Ovary (tissue), 9 donors: ENCODE results near the gene KCNK13. TPM values are rescaled to one million over a fixed set of nuclear protein-coding genes. Genes with fewer than 3 reads are reported as not detected.

ENCODE experiments used
- DNase-seq, 5 donors: peaks; one replicate each; pipeline ENCODE4 v3.0.0-alpha.2; 2019 to 2020
- H3K27ac ChIP-seq, 2 donors: fragments of 200-600 bp; one replicate each; pipeline versions ENCODE4 v1.5.1 to v1.8.0; 2019 to 2022
- H3K27me3 ChIP-seq: fragments of 200-600 bp; one replicate; pipeline ENCODE4 v1.8.0; 2022
- H3K36me3 ChIP-seq: fragments of 200-600 bp; sonication (generic); one replicate; pipeline ENCODE4 v1.5.1; 2019
- H3K4me1 ChIP-seq: one replicate; pipeline ENCODE4 v1.8.1; 2013; ENCODE audit warnings: mild to moderate bottlenecking, moderate library complexity; ENCODE audit not compliant: insufficient read depth
- H3K4me3 ChIP-seq: fragments of 200-600 bp; sonication (generic); one replicate; pipeline ENCODE4 v1.5.1; 2017
- H3K9me3 ChIP-seq, 2 donors: fragments of 200-600 bp in 1 of 2; sonication (generic) in 1 of 2; one replicate each; pipeline versions ENCODE4 v1.5.1 to v1.8.1; 2013 to 2019; ENCODE audit warnings: mild to moderate bottlenecking in 1 of 2, moderate library complexity in 1 of 2
- CTCF ChIP-seq, 3 donors: fragments of 450-650 bp in 2 of 3; fragments of 200-600 bp in 1 of 3; IDR thresholded peaks; one replicate each; pipeline versions ENCODE4 v1.5.1 to v1.8.0; 2016 to 2022; ENCODE audit warnings: antibody characterized with exemption in 3 of 3, mild to moderate bottlenecking in 1 of 3
- EP300 ChIP-seq: sonication (generic); formaldehyde crosslinking; IDR thresholded peaks from one replicate; pipeline ENCODE4 v1.6.1; 2017; ENCODE audit warnings: antibody characterized with exemption
- POLR2A ChIP-seq: fragments of 450-650 bp; IDR thresholded peaks from one replicate; pipeline ENCODE4 v1.6.1; 2017; ENCODE audit warnings: antibody characterized with exemption, mild to moderate bottlenecking, moderate library complexity
- WGBS, 3 donors: extraction: QIAGEN DNeasy Blood & Tissue Kit in 1 of 3; methylation state at CpG; one replicate each; pipeline versions ENCODE4 v1.1.5 to v1.1.7; 2013 to 2017; 5-methylcytosine and 5-hydroxymethylcytosine counted together
- intact Hi-C, 4 donors: fragments of 100-400 bp; cut with DNase I; formaldehyde crosslinking; loops; one replicate each; pipeline versions ENCODE4 v1.11.0 to v1.15.1; 2022 to 2023
- polyA plus RNA-seq, 2 donors: library from polyadenylated mRNA; stranded (reverse); fragments of 200-250 nt in 1 of 2; fragments of 350-450 nt in 1 of 2; fragmentation: Illumina TruSeq in 1 of 2; extraction: RNeasy Lipid Tissue Mini Kit (QIAGEN cat#74804) in 1 of 2; gene quantifications; one replicate each; pipeline ENCODE4 v1.2.3, GENCODE V29; 2013 to 2014
- total RNA-seq, 7 donors: library from RNA; depleted of rRNA in 2 of 7; stranded (reverse); fragments of >200 nt in 2 of 7; fragmentation: NEBNext Ultra II Directional in 3 of 7; extraction: Animal tissue kit (Norgen Biotek cat#: 25700) in 3 of 7; gene quantifications; one replicate each; pipeline versions ENCODE4 v1.1.0 to v1.2.4, GENCODE V29; 2016 to 2023
- donor health status: DM: no; HTN: no; CAD: no; lungs with moderate emphysema.
- donor health status: DM: no; HTN: no; CAD: no.
- donor health status: Bipolar disorder and iron deficiency.
- donor health status: DM: yes; HTN: yes; CAD: no.
- donor health status: DM: no; HTN: no; CAD: no.
- donor health status: DM: yes; HTN: yes; CAD: no.

The KCNK13 gene
- total and polyA plus RNA-seq, 9 donors: 0.13 to 0.80 (median 0.28) TPM; not detected in 2

GRCh38 chr14:90137807-90138206 lies 76.0 kb downstream of the KCNK13 start:
- H3K4me3 ChIP-seq: no peak overlapping the region
- TF ChIP-seq POLR2A (no peak), EP300 (no peak), CTCF (IDR thresholded peaks at IDR 0.05) (no peak)

DNA sequence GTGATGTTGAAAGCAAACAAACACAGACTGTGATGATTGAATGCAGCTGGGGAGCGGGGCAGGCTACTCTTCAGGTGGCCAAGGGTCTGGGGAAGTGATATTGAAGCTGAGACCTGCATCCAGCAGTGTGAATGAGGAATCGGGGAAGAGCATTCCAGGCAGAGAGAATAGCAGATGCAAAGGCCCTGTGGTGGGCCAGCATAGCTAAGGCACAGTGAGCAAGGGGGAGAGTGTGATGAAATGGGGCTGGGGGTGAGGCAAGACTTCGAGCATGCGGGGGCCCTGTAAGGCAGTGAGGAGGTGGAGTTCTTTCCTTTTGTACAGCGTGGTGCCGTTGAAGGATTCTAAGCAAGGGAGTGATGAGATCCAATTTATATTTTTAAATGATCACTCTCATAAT lies 77.4 kb downstream of the KCNK13 start:
- no peak overlapping the region for H3K4me3 ChIP-seq
- H3K27me3 ChIP-seq: no peaks in the 10 kb centered on the region
- H3K27ac ChIP-seq: no peak overlapping the region
- TF ChIP-seq POLR2A (no peak), CTCF (IDR thresholded peaks at IDR 0.05) (no peak), EP300 (no peak)
- H3K36me3 ChIP-seq: no peaks in the 10 kb centered on the region
- H3K9me3 ChIP-seq: no peaks in the 10 kb centered on the region
- 86 to 90% (median 90%) methylated on average over 6 of the region's 6 CpGs for WGBS, 3 donors
- no peak for DNase-seq
- intact Hi-C loops: no loop called here
- no peaks in the 10 kb centered on the region for H3K4me1 ChIP-seq

More at GRCh38 chr14:90137807-90138206, 76.0 kb downstream of the KCNK13 start:
- H3K27me3 ChIP-seq: no peaks in the 10 kb centered on the region
- no peaks in the 10 kb centered on the region for H3K9me3 ChIP-seq
- no peaks in the 10 kb centered on the region for H3K36me3 ChIP-seq
- no peak for DNase-seq
- no peaks in the 10 kb centered on the region for H3K4me1 ChIP-seq
- intact Hi-C loops: no loop called here
- no peak overlapping the region for H3K27ac ChIP-seq
- WGBS, 3 donors: 17 to 42% (median 23%) methylated on average over 4 of the region's 4 CpGs

GRCh38 chr14:90140298-90140955 lies 78.6 kb downstream of the KCNK13 start:
- Histone ChIP-seq H3K4me1 (no peaks in the 10 kb centered on the region), H3K27ac (no peak overlapping the region), H3K36me3 (no peaks in the 10 kb centered on the region), H3K9me3 (no peaks in the 10 kb centered on the region), H3K4me3 (no peak overlapping the region), H3K27me3 (no peaks in the 10 kb centered on the region)
- no peak for DNase-seq
- WGBS, 3 donors: 41 to 53% (median 48%) methylated on average over 12 of the region's 12 CpGs
- no peak for TF ChIP-seq CTCF (IDR thresholded peaks at IDR 0.05)
- no peak for TF ChIP-seq EP300
- no peak for TF ChIP-seq POLR2A
- intact Hi-C loops: no loop called here

DNA sequence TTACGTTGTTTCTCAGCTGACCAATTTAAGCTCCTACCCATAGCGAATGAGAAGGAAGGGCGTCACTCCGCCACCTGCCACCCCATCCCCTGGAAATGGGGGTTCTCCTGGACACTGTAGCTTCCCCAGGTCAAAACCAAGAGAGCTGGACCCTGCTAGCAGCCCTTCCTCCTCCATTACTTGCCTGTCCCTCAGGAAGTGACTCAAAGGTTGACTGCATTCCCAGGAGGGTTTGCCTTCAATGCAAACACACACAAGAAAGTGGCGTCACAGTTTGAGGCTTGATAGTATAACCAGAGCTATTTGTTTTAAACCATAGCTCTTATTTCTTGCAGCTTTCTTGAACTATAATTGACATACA lies 79.1 kb downstream of the KCNK13 start:
- no peak for DNase-seq
- H3K36me3 ChIP-seq: no peaks in the 10 kb centered on the region
- H3K4me3 ChIP-seq: no peak overlapping the region
- no peaks in the 10 kb centered on the region for H3K4me1 ChIP-seq
- no peak for TF ChIP-seq CTCF (IDR thresholded peaks at IDR 0.05)
- H3K9me3 ChIP-seq: no peaks in the 10 kb centered on the region
- 75 to 81% (median 80%) methylated on average over 5 of the region's 5 CpGs for WGBS, 3 donors
- no peak overlapping the region for H3K27ac ChIP-seq
- intact Hi-C loops: no loop called here
- H3K27me3 ChIP-seq: no peaks in the 10 kb centered on the region
